Activated naive CD8-positive, alpha-beta T cell treated with anti-CD3 and anti-CD28 coated beads, Interleukin-2, amount 50 U/mL, for 24 hours (primary cell): ENCODE measurements around the gene STPG4.
A peak's percentile ranks its signal among the peaks of the same experiment; 100 is the strongest.

Experiments
- ATAC-seq: fragments of 150-1000 bp; cut with Tn5 transposase; one replicate; pipeline ENCODE4 v1.10.0; 2021
- DNase-seq: peaks from one replicate; pipeline ENCODE4 v3.0.0; 2021
- H3K27ac Mint-ChIP-seq: one replicate; pipeline ENCODE4 v1.8.0; 2021; ENCODE audit warnings: mild to moderate bottlenecking, mixed read lengths
- H3K27me3 Mint-ChIP-seq: one replicate; pipeline ENCODE4 v1.8.0; 2021; ENCODE audit warnings: mixed read lengths
- H3K36me3 Mint-ChIP-seq: one replicate; pipeline ENCODE4 v1.8.0; 2021; ENCODE audit warnings: low read depth, mixed read lengths
- H3K4me1 Mint-ChIP-seq: one replicate; pipeline ENCODE4 v1.8.0; 2021; ENCODE audit warnings: mixed read lengths
- H3K4me3 Mint-ChIP-seq: one replicate; pipeline ENCODE4 v1.8.0; 2021; ENCODE audit warnings: mild to moderate bottlenecking, moderate library complexity, mixed read lengths
- H3K9me3 Mint-ChIP-seq: one replicate; pipeline ENCODE4 v1.8.0; 2021; ENCODE audit warnings: mixed read lengths

Gene STPG4

GRCh38 chr2:47079515-47080412 is 75.3 kb downstream of the STPG4 start:
- no peaks in the 10 kb centered on the region for H3K9me3 Mint-ChIP-seq
- H3K27ac Mint-ChIP-seq, result no peak overlapping the region
- no peaks in the 10 kb centered on the region for H3K36me3 Mint-ChIP-seq
- peaks cover 1% of the 10 kb centered on the region for H3K4me1 Mint-ChIP-seq
- ATAC-seq (no peak), DNase-seq (no peak)
- H3K4me3 Mint-ChIP-seq, result no peak overlapping the region
- no peaks in the 10 kb centered on the region for H3K27me3 Mint-ChIP-seq

DNA sequence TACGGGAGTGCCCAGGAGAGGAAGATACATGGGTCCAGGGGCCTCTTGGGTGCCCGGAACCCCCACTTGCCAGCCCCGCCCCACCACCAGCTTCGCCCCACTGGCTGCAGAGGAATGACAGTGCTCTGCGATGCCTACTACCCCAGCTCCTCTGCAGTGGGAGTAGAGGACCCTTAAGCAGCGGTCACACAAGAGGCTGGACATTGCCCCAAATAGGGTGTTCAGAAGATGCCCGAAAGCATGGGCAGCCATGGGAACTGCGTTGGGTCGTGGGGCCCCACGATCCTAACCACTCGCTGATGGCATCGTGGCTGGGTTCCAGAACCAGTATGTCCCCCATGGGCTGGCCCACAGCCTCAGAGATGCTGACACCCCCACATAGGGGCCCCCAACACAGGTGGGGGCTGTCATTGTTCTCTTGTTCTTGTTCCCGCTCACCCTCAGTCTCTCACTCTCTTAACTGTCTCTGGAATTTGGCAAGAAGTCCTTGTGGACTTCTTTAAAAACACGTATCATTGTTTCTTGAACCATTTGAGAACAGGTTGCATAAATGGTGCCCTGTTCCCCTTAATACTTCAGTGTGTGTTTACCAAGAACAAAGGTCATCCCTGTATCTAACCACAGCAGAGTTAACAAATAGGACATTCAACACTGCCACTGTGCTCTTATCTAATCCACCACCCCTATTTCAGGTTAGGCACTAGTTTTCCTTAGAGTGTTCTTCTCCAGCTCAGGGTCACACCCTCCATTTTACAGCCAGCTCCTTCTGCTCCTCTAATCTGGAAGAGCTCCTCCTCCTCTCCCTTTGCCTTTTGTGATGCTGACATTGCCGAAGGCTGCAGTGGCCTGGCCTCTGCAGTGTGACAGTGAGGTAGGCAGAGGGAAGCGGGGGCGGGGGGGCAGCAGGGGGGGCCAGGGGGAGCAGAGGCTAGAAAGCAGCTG is 76.3 kb downstream of the STPG4 start:
- Mint-ChIP-seq H3K36me3 (no peaks in the 10 kb centered on the region), H3K4me3 (no peak overlapping the region), H3K27ac (no peak overlapping the region), H3K4me1 (peaks cover 1% of the 10 kb centered on the region), H3K9me3 (no peaks in the 10 kb centered on the region), H3K27me3 (no peaks in the 10 kb centered on the region)
- no peak for DNase-seq
- no peak for ATAC-seq

- Mint-ChIP-seq H3K9me3 (no peaks in the 10 kb centered on the region), H3K4me3 (no peak overlapping the region), H3K27me3 (no peaks in the 10 kb centered on the region), H3K36me3 (peaks cover 3% of the 10 kb centered on the region), H3K27ac (no peak overlapping the region), H3K4me1 (peaks cover 9% of the 10 kb centered on the region)
- ATAC-seq (no peak), DNase-seq (no peak)
These were observed 77.5 kb downstream of the STPG4 start for GRCh38 chr2:47077442-47078117.

DNA sequence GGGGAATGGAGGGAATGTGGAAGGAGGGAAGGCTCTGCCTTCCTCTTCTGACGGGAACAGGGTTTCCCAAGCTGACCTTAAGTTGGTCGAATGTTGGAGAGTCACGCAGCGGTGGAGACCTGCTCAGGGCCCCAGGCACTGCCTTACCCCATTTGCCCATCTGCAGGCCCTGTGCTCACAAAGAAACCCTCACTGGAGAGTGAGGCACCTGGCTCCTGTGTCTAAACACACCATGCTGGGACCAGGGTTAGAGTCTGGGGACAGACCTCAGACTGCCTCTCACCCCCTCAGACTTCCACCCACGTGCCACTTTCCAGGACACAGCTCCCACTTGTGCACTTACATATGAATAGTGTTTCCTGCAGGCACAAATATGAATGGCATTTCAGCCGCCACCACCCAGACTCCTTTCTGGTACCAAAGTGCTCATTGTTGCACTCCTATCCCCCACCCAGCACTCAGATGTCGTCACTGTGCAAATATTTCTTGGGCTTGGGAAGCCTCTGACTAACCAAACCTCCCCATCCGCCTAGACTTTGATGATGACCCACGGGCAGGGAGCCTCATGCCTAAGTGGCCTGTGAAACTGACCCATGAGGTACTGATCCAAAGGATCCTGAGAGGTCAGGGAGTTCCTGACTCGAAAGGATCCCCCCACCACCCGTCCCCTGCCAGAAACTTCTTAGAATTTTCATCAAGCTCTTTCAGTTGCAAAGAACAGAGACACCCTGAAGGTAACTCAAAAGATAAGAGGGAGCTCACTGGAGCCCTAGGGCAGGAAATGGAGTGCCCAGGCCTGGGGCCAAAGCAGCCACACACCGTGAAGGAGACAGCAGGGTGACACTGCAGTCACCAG is 78.3 kb downstream of the STPG4 start:
- Mint-ChIP-seq H3K9me3 (no peaks in the 10 kb centered on the region), H3K4me3 (no peak overlapping the region), H3K27ac (no peak overlapping the region), H3K36me3 (peaks cover 3% of the 10 kb centered on the region), H3K27me3 (no peaks in the 10 kb centered on the region), H3K4me1 (peaks cover 17% of the 10 kb centered on the region)
- ATAC-seq (no peak), DNase-seq (no peak)

- ATAC-seq (no peak), DNase-seq (no peak)
- H3K36me3 Mint-ChIP-seq, result peaks cover 3% of the 10 kb centered on the region
- no peak overlapping the region for H3K4me3 Mint-ChIP-seq
- H3K27me3 Mint-ChIP-seq, result no peaks in the 10 kb centered on the region
- no peaks in the 10 kb centered on the region for H3K9me3 Mint-ChIP-seq
- peaks cover 24% of the 10 kb centered on the region for H3K4me1 Mint-ChIP-seq
- H3K27ac Mint-ChIP-seq, result no peak overlapping the region
These were observed 79.0 kb downstream of the STPG4 start for GRCh38 chr2:47076126-47076506.

DNA sequence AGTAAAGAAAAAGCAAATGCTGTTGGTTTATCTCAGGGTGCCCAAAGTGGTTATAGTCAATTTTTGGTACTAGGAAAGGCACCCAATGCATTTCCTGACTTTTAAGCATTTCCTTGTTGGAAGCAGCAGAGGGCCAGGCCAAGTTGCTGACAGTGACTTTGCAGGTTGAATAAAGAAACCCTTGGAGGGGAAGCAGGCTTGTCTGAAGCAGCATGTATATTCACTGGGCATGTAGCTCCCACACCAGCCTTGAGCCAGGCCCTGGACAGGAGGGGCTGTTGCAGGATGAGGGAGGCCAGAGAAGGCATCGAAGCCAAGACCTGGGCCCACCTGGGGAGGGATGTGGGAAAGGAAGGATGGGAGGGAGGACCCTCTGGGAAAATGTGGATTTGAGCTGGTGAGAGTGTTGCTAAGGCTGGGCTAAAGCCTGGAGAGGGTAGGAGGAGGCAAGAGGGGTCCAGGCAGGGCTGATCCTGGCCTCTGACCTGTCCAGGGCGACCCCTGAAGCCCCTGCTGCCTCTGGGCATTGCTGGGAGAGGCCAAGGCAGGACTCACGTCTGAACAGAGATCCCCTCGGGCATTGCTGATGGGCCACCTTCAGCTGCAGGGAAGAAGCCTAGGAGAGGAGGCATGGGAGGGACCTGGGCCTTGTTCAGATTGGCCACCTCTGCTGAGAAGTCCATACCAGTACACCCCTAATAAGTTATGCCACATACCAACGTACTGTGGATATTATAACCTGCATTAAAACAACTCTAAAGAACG is 79.6 kb downstream of the STPG4 start:
- H3K4me3 Mint-ChIP-seq, result no peak overlapping the region
- DNase-seq, result no peak

DNA sequence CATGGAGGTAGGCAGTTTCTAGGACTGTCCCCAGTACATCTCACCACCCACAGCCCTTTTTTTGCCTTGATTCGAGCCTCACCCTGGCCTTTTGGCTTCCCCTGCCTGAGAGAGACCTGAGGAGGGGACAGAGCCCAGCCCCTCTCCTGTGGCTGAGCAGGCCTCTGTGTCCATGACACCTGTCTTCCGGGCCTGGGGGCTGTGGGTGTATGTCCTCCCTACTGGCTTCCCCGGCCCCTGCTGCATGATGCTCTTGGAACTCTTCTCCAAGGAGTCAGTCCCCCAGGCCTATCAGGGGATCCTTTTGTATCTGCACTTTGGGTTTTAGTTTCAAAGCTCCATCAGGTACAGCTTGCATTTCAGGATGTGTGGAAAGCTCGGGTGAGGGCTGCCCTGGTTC is 80.4 kb downstream of the STPG4 start:
- ATAC-seq (no peak), DNase-seq (no peak)
- Mint-ChIP-seq H3K27me3 (no peaks in the 10 kb centered on the region), H3K36me3 (peaks cover 3% of the 10 kb centered on the region), H3K27ac (no peak overlapping the region), H3K9me3 (no peaks in the 10 kb centered on the region), H3K4me3 (no peak overlapping the region), H3K4me1 (peaks cover 33% of the 10 kb centered on the region)

More for the DNA sequence above, 79.6 kb downstream of the STPG4 start:
- no peak overlapping the region for H3K27ac Mint-ChIP-seq
- peaks cover 28% of the 10 kb centered on the region for H3K4me1 Mint-ChIP-seq
- H3K27me3 Mint-ChIP-seq, result no peaks in the 10 kb centered on the region
- ATAC-seq, result no peak
- peaks cover 3% of the 10 kb centered on the region for H3K36me3 Mint-ChIP-seq
- H3K9me3 Mint-ChIP-seq, result no peaks in the 10 kb centered on the region

DNA sequence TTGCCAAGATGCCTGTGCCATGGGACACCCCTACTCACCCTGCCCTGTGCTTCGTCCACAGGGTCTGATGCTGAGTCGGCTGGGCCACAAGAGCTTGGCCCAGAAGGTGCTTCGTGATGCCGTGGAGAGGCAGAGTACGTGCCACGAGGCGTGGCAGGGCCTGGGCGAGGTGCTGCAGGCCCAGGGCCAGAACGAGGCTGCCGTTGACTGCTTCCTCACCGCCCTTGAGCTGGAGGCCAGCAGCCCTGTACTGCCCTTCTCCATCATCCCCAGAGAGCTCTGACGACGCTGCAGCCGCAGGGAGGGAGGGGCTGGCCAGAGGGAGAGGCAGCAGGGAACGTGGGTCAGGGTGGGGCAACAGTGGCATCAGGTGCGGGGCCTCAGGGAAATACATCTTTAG is 81.5 kb downstream of the STPG4 start:
- ATAC-seq, result no peak
- H3K27ac Mint-ChIP-seq, result no peak overlapping the region
- H3K4me1 Mint-ChIP-seq, result peaks cover 36% of the 10 kb centered on the region
- no peaks in the 10 kb centered on the region for H3K9me3 Mint-ChIP-seq
- no peaks in the 10 kb centered on the region for H3K27me3 Mint-ChIP-seq
- DNase-seq, result no peak
- H3K4me3 Mint-ChIP-seq, result no peak overlapping the region
- peaks cover 3% of the 10 kb centered on the region for H3K36me3 Mint-ChIP-seq

DNA sequence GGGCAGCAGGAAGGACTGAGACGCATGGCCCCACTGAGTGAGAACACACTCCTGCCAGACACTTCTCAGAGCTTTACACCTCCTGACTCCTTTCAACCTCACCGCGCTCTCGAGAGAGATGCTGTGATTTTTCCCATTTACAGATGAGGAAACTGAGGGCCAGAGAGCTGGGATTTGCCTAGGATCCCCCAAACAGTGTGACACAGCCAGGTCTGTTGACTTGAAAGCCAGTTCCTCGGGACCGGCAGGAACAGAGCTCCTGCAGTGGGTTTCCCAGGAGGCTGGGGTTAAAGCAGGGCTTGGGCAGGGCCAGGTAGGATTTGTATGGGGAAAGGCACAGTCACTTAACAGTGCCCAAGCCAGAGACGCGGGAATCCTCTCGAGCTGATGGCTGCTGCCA is 81.9 kb downstream of the STPG4 start:
- peaks cover 3% of the 10 kb centered on the region for H3K36me3 Mint-ChIP-seq
- DNase-seq, result no peak
- ATAC-seq, result no peak
- no peaks in the 10 kb centered on the region for H3K27me3 Mint-ChIP-seq
- no peaks in the 10 kb centered on the region for H3K9me3 Mint-ChIP-seq
- peaks cover 38% of the 10 kb centered on the region for H3K4me1 Mint-ChIP-seq
- H3K27ac Mint-ChIP-seq, result peak overlapping the region; percentile 52
- H3K4me3 Mint-ChIP-seq, result no peak overlapping the region

DNA sequence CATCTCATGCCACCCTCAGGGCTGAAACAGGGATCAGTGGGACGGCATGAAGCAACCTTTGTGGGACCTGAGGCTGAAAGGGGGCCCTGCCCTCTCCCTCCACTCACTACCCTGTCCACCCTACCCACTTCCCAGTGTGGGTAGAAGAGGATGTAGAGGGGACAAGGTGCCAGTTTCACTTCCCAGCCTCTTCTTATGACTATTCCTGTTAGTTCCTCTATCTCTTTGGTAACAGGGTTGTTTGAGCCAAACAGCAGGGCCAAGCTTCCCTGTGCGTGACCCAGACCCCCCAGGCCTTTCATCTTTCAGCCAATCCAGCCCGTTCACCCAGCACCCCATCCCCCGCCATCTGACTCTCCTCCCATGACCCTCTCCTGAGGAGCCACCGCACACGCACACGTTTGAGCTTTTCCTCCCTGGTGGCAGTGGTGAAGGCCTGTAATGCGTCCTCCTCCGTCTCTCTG is 82.3 kb downstream of the STPG4 start:
- Mint-ChIP-seq H3K9me3 (no peaks in the 10 kb centered on the region), H3K27ac (peak overlapping the region; percentile 52), H3K4me3 (no peak overlapping the region), H3K36me3 (peaks cover 4% of the 10 kb centered on the region), H3K4me1 (peaks cover 39% of the 10 kb centered on the region), H3K27me3 (no peaks in the 10 kb centered on the region)
- DNase-seq (no peak), ATAC-seq (no peak)

DNA sequence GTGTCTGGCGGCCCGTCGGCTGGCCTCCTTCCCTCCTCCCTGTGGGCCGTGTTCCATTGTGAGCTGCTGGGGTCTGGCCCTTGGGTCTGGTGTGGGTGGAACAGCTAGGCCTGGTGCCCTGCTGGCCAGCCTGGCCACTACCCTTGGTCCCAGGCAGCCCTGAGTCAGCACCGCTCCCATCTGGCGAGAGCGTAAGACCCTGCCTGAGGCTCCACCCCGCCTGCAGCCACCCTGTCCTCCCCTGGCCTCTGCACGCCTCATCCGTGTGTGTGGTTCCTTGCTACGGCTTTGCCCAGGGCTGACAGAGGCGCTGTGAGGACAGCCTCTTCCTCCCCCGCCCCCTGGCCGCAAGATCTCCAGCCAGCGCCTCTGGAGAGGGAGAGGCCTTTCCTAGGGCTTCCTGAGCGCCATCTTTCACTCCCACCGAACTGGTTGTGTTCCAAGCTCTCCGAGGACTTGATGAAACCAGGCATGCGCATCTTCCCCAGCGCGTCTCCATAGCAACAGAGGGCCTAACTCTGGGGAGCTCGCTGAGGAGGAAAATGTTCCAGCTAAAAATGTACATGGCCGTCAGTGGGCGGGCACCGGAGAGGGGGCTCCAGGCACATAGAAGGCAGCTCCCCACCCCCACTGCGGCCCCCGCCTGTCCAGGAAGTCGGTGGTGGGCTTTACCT is 83.0 kb downstream of the STPG4 start:
- no peak overlapping the region for H3K4me3 Mint-ChIP-seq
- no peaks in the 10 kb centered on the region for H3K27me3 Mint-ChIP-seq
- DNase-seq, result no peak
- H3K4me1 Mint-ChIP-seq, result peaks cover 43% of the 10 kb centered on the region
- no peak for ATAC-seq
- H3K36me3 Mint-ChIP-seq, result peaks cover 4% of the 10 kb centered on the region
- no peak overlapping the region for H3K27ac Mint-ChIP-seq
- H3K9me3 Mint-ChIP-seq, result no peaks in the 10 kb centered on the region

GRCh38 chr2:47070920-47071824 is 83.9 kb downstream of the STPG4 start:
- Mint-ChIP-seq H3K4me1 (peaks cover 43% of the 10 kb centered on the region), H3K36me3 (peaks cover 4% of the 10 kb centered on the region), H3K27me3 (no peaks in the 10 kb centered on the region), H3K4me3 (peak overlapping the region; percentile 38), H3K9me3 (no peaks in the 10 kb centered on the region), H3K27ac (peak overlapping the region; percentile 72)
- ATAC-seq, result peak; percentile 72
- DNase-seq, result peak; percentile 61
